RKO (cell line): ENCODE measurements around the gene GNAT3.

ENCODE experiments used
- DNase-seq: peaks from one replicate; pipeline ENCODE4 v3.0.0-alpha.2; 2016; ENCODE audit warnings: low spot score

The GNAT3 gene

DNA sequence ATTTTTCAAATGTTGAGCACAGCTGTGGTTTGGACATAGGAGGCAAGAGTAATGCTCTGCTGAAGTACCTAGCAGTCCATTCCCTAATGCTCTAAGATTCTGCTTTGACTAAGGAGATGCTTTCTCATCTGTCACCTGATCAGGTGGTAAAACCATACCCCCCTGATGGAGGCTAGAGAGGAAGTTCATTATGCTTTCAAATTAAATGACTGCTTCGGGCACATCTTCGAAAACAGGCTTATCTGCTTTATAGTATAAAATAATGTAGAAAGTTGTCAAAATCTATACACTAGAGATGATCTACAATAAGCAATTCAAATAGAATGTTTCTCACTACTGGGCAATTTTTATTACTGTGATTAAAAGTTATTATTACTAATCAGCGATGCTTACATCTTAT, at the start of gene GNAT3:
Gene GNAT3 (minus strand): TSS at position 101 of the 400 bp plus-strand sequence. CDS start 138 bp downstream, outside the sequence.
- DNase-seq: no peak

DNA sequence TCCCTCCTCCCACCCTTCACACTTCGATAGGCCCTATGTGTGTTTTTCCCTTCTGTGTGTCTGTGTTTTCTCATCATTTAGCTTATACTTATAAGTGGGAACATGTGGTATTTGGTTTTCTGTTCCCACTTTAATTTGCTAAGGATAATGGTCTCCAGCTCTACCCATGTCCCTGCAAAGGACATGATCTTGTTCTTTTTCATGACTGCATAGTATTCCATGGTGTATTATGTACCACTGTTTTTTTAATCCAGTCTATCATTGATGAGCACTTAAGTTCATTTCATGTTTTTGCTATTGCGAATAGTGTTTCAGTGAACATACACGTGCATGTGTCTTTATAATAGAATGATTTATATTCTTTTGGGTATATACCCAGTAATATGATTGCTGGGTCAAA, 46.3 kb upstream of the GNAT3 start:
- no peak for DNase-seq

DNA sequence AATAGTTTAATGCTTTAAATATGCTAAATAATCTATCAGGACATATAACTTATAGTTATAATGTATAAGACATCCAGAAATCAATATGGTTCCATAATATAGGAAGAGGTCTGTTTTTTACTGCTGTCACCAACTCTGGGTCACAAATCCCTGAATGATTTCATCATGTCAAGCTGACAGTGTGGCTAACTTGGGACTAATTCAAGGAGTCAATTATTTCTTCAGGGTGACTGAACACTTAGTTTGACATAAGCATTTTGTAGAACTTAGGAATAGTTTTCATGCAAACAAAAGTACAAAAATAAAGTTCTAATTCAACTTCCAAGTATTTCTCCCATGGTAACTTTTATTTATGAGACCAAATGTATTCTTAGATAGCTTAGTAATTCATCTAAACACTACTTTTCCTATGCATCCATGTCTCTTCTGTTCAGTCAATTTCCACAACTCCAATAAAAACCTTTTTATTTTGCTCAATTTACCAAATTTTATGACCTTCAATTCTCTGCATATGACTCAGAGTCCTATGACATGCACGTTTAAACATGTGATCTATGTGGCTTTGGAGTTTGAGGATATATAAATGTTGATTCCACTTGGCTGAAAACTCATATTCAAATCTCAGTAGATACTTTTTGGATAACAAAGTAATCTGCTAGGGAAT, 40.3 kb upstream of the GNAT3 start:
- no peak for DNase-seq

DNA sequence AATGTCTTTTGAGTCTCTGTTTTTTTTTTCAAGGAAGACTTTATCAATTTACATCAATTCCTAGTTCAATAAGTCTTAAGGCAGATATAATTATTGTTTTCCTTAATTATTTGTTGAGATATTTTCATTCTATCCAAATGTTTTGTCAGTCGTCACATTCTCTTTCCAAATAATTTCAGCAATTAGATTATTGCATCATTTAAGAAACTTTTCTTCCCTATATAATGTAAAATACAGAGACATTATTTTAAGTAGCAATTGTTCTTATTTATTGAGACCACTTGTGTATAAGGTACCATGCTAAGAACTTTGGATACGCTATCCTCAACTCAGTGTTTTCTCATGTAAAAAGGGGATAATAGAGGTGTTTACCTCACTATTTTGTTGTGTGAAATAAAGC, 38.1 kb upstream of the GNAT3 start:
- no peak for DNase-seq

DNA sequence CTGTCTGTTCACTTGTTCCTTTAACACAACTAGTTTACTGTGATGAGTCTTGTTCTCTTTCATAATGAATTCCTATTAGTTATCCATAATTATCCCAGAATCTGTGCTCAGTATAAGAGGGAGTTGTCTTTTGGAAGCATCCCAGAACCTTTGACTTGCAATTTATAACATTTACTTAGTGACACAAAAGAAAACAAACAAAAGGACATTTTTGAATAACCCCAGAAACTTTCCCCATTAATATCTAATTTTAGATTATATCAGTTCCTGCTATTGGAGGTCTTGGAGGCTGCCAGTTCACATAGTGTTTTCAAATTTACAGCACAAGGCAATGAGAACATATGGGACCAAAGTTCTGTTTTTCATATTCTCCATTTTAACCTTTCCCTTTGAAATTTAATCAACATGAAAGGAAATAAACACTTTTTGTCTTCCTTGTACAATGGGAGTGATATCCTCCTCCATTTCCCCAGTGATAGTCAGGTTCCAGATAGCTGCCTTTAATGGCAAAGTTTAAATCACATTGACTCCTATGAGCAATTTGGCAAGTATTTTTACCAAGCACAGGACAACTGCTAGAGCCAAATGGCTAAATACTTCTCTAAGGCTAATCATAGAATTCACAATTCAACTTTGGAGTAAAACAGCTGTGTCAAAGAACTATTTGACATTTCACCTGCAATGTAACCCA, 37.1 kb upstream of the GNAT3 start:
- no peak for DNase-seq

DNA sequence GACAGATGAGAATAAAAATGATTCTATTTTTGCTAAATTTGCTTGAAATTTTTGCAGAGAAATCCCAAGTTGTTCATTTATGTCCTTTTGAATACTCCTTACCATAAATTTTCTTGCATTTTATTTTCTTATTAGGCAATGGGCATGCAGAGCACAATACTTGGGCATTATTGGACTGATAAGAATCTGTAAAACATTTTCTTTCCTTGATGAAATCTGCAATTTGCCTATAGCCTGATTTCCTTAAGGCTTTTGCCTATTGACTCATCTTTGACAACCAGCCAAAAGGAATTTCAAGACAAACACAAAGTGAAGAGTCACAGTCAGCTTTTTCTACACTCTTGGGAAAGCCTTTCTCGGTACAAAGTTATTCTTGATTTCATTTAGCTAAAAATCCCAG, 30.5 kb upstream of the GNAT3 start:
- DNase-seq: peak; percentile 35

DNA sequence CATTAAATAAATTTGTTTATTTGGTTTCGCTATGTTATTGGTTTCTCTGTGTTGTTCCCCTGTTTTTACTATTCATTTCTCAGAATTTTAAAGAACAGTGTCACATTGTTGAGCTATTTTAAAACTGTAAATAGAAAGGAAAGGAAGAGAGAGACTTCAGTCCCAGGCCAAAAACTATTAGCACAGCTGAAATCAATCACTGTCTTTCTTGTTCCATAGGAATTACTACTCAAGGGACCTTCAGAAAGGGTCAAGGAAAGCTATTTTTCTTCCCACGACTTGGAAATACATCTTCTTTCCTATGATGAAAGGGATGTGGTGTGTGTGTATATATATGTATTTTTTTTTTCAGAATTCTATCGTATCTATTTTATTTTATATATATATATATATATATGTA, 29.0 kb upstream of the GNAT3 start:
- no peak for DNase-seq

DNA sequence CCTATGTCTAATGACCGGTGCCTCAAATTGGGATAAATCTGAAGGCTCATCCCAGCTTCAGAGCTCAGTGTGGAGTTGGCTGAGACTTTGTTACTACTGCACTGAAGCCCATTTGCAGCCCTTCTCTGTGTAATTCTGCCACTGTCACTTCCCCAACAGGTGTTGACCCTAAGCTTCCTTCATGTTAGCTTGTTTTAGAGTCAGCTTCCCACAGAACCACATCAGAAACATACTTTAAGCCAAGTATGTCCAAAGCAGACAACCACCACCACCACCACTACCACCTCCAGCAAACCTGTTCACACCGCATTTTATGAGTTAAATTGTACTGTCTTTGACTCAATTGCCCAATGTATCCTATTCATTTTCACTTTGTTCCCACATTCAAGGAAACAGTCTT, 25.2 kb upstream of the GNAT3 start:
- no peak for DNase-seq

DNA sequence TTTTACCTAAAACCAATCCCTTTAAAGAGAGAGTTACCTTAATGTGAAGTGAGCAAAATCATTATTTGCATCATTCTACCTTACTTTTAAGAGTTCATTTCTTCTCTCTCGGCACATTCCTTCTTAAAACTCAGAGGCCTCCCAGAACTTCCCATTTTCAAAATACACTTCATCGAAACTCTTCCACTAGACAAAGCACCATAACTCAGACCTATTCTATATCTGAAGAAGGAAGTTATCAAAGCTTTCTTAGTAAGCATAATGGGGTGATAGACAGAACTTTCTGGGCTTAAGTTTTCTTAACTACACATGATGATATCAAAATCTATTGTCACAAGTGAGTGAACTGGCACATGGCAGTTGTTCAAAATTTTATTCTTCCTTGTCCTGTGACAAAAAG, 24.6 kb upstream of the GNAT3 start:
- DNase-seq: no peak

DNA sequence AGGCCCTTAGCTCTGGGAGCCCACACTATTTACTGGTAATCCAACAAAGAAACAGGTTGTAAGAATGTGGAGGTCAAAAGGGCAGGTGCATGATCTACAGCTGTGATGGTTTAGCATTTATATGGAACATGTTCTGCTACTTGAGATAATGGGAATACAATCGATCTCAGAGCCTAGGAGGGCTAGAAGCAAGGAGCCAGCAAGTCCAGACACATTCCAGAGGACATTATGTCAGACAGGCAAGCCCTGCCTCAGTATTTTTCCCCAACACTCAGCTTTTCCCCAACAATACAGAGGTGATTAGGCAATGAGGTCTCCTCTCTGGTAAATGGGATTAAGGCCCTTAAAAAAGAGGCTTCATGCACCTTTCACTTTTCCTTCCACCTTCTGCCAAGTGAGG, 21.4 kb upstream of the GNAT3 start:
- no peak for DNase-seq

DNA sequence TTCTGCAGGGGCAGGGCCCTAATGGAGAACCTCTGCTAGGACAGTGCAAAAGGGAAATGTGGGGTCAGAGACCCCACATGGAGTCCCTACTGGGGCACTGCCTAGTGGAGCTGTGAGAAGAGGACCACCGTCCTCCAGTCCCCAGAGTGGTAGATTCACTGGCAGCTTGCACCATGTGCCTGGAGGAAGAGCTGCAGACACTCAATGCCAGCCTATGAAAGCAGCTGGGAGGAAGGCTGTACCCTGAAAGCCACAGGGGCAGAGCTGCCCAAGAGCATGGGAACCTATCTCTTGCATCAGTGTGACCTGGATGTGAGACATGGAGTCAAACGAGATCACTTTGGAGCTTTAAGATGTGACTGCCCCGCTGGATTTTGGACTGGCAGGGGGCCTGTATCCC, 20.3 kb upstream of the GNAT3 start:
- DNase-seq: no peak

DNA sequence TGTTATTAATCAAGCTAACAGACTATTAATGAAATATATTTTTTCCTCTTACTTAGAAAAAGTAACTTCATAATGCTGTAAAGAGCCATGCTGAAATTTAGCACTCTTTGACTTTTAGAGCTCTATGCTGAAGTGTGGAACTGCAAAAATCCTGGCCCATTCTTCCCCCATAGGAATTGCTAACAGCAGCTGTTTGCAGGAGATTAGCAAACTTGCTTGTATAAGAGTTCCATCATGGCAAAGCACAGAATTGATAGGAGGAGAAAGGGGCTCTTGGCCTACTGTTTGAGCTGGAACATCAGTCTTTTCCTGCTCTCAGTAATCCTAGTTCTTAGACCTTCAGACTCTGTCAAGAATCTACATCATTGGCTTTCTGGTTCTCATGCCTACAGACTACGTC, 18.3 kb upstream of the GNAT3 start:
- DNase-seq: no peak

DNA sequence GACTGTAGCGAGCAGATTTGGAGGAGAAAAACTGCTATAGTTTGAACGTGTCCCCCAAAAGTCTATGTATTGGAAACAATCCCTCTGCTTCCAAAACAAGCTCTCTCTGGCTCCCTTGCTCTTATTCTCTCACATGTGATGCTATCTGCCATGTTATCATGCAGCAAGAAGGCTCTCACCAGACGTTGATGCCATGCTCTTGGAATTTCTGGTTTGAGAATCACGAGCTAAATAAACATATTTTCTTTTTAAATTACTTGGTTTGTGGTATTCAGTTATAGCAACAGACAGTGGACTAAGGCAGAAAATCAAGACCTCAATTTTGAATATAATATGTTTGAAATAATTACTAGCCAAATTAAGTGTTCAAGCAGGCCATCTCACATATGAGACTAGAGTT, 17.5 kb upstream of the GNAT3 start:
- DNase-seq: no peak

DNA sequence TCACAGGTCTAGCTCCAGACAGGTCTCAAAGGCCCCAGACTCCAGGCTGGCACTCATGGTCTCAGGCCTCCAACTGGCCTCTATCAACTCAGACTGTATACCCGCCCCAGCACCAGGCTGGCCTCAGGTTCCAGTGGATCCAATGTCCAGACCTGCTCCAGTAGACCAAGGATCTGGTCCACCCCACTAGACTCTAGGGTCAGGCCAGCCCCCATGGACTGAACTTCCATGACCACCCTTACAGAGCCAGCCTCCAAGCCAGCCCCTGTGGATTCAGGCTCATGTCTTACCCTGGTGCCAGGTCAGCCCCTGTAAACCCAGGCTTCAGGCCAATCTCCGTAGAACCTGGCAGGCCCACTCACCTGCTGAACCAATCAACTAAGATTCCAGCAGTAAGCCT, 16.8 kb upstream of the GNAT3 start:
- DNase-seq: no peak

DNA sequence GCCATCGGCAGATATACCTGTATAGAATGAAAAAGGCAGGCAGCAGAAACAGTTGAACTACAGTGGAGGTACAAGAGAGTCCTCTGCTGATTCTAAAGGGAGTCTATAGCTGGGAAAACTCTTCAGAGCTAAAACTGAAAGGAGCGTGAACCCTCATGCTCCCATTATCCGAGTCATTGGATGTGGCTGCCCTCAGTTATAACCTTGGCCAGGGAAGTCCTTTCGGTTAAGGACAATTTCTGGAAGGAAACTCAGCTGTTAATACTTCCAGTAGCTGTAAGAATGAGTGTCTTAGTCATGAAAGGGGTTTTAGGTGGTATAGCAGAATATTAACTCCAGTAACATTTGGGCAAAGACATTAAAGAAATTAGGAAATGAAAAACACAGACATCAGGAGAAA, 14.6 kb upstream of the GNAT3 start:
- DNase-seq: no peak

DNA sequence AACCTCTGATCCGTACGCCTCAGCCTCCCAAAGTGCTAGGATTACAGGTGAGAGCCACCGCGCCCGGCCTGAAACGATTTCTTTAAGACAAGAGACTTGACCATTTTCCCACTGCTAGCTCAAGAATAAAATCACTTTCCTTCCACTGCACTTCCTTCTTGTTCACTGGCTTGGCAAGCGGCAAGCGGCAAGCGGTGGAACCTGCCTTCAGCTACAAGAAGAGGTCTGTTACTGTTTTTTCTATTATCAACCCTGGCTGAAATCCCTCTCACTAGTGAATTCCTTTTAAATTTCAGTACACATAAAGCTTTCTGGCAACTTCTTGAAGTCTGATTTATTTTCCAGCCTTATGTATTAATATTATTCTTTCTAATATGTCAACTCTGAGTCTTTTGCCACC, 12.8 kb upstream of the GNAT3 start:
- DNase-seq: no peak

DNA sequence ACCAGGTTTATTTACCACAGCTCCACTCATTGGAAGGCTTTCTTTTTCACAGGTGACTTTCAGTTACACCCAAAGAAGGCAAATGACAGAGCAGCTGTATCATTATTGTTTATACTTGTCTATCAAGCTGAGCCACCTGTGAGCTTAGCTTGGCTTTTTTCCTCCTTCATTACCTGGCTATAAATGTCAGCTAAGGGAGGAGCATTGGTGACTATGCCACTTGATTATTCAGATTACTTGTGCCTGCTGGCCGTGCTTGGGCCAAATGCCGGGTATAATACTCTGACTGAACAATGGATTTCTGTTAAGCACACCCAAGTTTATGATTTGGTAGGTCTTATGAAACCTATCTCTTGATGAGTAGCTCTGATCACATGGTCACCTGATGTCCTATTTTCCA, 9.9 kb upstream of the GNAT3 start:
- no peak for DNase-seq

DNA sequence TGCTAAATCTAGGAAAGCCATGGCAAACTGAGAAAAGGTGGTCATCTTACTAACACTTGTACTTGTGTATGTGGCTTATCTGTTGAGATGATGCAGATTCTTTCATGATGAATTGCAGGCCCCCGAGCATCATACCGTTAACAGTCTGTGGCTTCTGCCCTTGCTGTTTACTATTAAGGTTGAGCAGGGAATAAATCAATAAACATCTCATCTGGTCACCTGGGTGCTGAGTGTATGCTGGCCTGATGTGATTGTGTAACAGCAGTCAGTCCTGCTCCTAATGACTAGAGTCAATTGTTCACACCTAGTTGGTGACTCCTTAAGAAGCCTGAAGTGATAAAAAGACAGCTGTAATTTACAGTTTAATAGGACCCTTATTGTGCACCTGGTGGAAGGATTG, 8.3 kb upstream of the GNAT3 start:
- no peak for DNase-seq

DNA sequence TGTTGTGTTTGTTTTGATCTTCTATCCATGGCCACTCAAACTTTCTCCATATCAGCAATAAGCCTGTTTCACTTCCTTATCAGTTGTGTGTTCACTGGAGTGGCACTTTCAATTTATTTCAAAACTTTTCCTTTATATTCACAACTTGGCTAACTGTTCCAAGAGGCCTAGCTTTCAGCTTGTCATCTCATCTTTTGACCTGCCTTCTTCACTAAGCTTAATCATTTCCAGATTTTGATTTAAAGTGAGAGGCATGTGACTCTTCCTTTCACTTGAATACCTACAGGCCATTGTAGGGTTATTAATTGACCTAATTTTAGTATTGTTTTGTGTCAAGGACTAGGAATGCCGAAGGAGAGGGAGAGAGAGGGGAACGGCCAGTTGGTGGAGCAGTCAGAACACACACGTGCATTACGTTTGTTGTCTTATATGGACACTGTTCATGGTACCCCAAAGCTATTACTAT, 5.5 kb upstream of the GNAT3 start:
- DNase-seq: no peak

DNA sequence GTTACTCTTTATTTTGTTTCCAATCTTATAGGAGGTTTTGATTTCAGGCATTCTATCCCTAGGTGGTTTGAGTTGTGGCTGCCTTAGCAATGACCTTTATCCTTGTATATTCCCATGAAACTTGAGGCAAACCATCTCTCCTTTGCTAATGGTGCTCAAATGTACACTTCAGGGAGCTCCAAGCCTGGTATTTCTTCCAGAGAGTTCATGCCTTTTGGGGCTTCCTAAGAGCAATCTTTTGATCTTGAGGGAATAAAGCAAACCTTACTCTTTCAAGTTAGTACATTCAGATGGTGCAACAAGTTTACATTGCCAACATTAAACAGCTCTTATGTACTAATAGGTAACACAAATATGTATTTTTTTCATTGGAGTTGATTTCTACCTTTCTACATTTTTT, 3.4 kb upstream of the GNAT3 start:
- DNase-seq: no peak

DNA sequence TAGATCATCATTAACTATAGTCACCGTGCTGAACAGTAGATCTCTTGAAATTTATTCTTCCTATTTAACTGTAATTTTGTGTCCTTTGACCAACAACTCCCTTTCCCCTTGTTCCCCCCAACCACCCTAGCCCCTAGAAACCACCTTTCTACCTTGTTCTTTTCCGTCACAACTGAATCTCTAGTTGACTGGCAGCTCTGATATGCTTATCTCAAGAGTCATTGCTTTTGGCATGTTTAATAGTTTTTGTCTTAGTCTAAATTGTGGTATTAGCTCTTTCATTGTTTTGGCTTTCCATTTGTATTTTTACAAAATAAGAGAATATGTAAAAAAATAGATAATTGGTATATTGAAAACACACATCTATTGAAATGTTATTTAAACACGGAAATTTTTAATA, 1.8 kb downstream of the GNAT3 start:
- DNase-seq: no peak

DNA sequence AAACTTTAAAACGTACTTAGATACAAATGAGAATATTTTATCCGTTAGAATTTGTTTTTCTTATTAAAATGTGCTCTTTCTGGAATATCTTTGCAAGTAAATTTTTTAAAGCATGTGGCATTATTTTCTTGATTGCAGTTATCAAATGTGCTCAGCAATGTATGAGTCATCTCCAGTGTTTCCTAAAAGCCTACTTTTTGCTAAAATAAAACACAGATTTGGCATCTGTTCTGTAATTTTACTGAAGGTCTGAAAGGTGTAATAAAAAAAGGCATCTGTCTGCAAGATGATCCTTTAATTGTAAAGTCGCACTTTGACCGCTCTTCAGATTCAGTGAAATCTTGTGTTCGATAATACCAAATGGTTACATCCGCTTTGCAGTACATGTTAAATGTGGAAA, 3.4 kb downstream of the GNAT3 start:
- DNase-seq: no peak

DNA sequence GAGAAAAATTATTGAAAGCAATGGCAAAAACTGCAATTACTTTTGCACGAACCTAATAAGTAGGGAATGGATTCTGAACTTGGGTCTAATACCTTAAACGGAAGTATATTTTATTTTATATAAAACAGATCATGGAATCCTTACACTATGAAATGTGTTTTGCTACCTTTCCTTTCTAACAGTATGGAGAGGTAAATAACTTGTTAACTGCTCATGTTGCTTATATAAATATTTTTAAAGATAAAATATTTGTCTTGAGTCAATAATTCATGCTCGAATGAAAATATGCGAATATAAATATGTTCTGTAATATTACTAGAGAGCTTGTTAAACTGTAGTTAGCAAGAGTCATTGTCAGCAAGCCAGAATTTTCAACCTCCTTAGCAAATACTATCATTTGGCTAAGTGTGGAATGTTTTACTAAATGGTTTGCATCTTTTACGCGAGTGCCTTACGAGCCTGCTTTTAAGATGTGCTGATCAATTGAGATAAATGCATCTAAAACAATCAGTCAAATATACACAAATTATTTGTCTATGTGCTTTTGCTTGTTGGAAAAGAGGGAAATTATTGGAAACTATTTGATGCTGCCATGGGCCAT, 5.9 kb downstream of the GNAT3 start:
- DNase-seq: no peak

DNA sequence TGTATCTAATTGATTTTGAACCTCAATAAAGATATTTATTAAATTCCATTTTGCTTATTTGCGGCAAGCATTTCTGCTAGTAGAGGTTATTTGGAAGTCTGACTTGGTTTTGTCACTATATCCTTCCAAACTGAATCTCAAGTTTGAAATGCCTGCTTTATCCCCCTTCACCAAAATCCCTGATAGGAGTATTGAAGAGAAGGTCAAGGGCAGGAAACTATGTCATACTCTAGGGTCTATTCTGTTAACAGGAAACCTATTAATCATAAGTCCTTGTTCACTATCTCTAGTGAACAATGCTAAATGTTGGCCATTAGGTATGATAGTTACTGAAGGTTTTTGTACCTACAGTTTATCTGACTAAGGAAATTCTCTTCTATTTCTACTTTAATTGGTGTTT, 11.5 kb downstream of the GNAT3 start:
- DNase-seq: no peak
